HepG2 (cell line): ENCODE measurements around the gene SFPQ. TPM values are rescaled to one million over a fixed set of nuclear protein-coding genes. Genes with fewer than 3 reads are reported as not detected.

Experiments
- ARHGAP35 ChIP-seq: sonication (generic); formaldehyde crosslinking; IDR thresholded peaks from 2 replicates; pipeline ENCODE4 v1.9.0; 2022; ENCODE audit warnings: mild to moderate bottlenecking, inconsistent platforms, moderate library complexity, missing genetic modification reagents, borderline replicate concordance
- ASH2L ChIP-seq: fragments of 300-600, 200-600 bp; sonication (generic); IDR thresholded peaks from 2 replicates; pipeline ENCODE4 v1.7.0; 2017; ENCODE audit warnings: low read depth, mild to moderate bottlenecking, moderate library complexity, mixed read lengths, low read length; ENCODE audit not compliant: insufficient read length
- ETV5 ChIP-seq: IDR thresholded peaks from 2 replicates; pipeline ENCODE4 v1.6.1; 2018; ENCODE audit warnings: missing biosample characterization, missing genetic modification reagents, inconsistent platforms, borderline replicate concordance
- FOXA3 ChIP-seq: IDR thresholded peaks from 2 replicates; pipeline ENCODE4 v1.6.1; 2016; ENCODE audit warnings: missing genetic modification reagents, missing compliant biosample characterization
- FOXJ3 ChIP-seq: sonication (generic); formaldehyde crosslinking; IDR thresholded peaks from 2 replicates; pipeline ENCODE4 v1.4.0; 2020; ENCODE audit warnings: missing genetic modification reagents, mild to moderate bottlenecking, borderline replicate concordance
- FOXO4 ChIP-seq: sonication (generic); formaldehyde crosslinking; conservative IDR thresholded peaks from 2 replicates; pipeline ENCODE4 v1.8.1; 2023; ENCODE audit warnings: missing genetic modification reagents
- GLI4 ChIP-seq: sonication (generic); formaldehyde crosslinking; IDR thresholded peaks from 2 replicates; pipeline ENCODE4 v1.5.1; 2020; ENCODE audit warnings: missing genetic modification reagents, mild to moderate bottlenecking, moderate library complexity, borderline replicate concordance
- HBP1 ChIP-seq: IDR thresholded peaks from 2 replicates; pipeline ENCODE4 v1.6.1; 2016; ENCODE audit warnings: low read depth, control low read depth
- IKZF4 ChIP-seq: sonication (generic); formaldehyde crosslinking; IDR thresholded peaks from 2 replicates; pipeline ENCODE4 v1.5.1; 2020; ENCODE audit warnings: borderline replicate concordance, mild to moderate bottlenecking, low read depth, missing genetic modification reagents; ENCODE audit errors: not compliant biosample characterization
- KAT8 ChIP-seq: IDR thresholded peaks from 2 replicates; pipeline ENCODE4 v1.6.1; 2016; ENCODE audit warnings: missing genetic modification reagents, missing compliant biosample characterization
- KMT2B ChIP-seq: IDR thresholded peaks from 2 replicates; pipeline ENCODE4 v1.6.1; 2016; ENCODE audit warnings: missing genetic modification reagents, missing compliant biosample characterization
- MAFF ChIP-seq: IDR thresholded peaks from 2 replicates; pipeline ENCODE4 v1.6.1; 2011; ENCODE audit warnings: low read depth, low read length, improper control_type of control experiment
- PREB ChIP-seq: sonication (generic); formaldehyde crosslinking; IDR thresholded peaks from 2 replicates; pipeline ENCODE4 v1.4.0; 2020; ENCODE audit warnings: missing genetic modification reagents
- RBM39 ChIP-seq: fragments of 200-400 bp; formaldehyde crosslinking; IDR thresholded peaks from one replicate; pipeline ENCODE4 v1.6.1; 2018; ENCODE audit warnings: antibody characterized with exemption, mild to moderate bottlenecking, low read depth, low read length; ENCODE audit not compliant: poor library complexity, severe bottlenecking
- WIZ ChIP-seq: sonication (generic); formaldehyde crosslinking; IDR thresholded peaks from 2 replicates; pipeline ENCODE4 v1.5.1; 2020; ENCODE audit warnings: mild to moderate bottlenecking, missing genetic modification reagents
- ZMYM3 ChIP-seq: sonication (generic); formaldehyde crosslinking; IDR thresholded peaks from 2 replicates; pipeline ENCODE4 v1.5.1; 2020; ENCODE audit warnings: mild to moderate bottlenecking, missing genetic modification reagents
- ZNF574 ChIP-seq: sonication (generic); formaldehyde crosslinking; IDR thresholded peaks from 2 replicates; pipeline ENCODE4 v1.4.0; 2020; ENCODE audit warnings: missing genetic modification reagents
- ZNF770 ChIP-seq: sonication (generic); formaldehyde crosslinking; IDR thresholded peaks from 2 replicates; pipeline ENCODE4 v1.5.0; 2020; ENCODE audit warnings: mild to moderate bottlenecking, missing genetic modification reagents
- ZNF83 ChIP-seq: sonication (generic); formaldehyde crosslinking; IDR thresholded peaks from 2 replicates; pipeline ENCODE4 v1.4.0; 2020; ENCODE audit warnings: missing genetic modification reagents, mild to moderate bottlenecking, borderline replicate concordance
- polyA plus RNA-seq, 8 experiments: library from polyadenylated mRNA; depleted of rRNA in 3 of 8; stranded (reverse) in 7 of 8; unstranded in 1 of 8; fragments of >200 nt; fragmentation: Illumina TruSeq in 4 of 8; extraction: Trizol in 4 of 8; gene quantifications; 2 replicates each; pipeline versions ENCODE4 v1.2.1 to v1.2.3, GENCODE V29; 2011 to 2016; ENCODE audit warnings: low read depth in 4 of 8, missing spikeins in 1 of 8, mixed read lengths in 1 of 8; ENCODE audit not compliant: insufficient read depth in 1 of 8
- total RNA-seq, 5 experiments: library from RNA; depleted of rRNA; stranded (reverse); fragments of >200 nt; fragmentation: Illumina TruSeq; extraction: Trizol; gene quantifications; 2 replicates each; pipeline ENCODE4 v1.2.3, GENCODE V29; 2016; ENCODE audit warnings: low read depth in 1 of 5

Gene SFPQ
- total and polyA plus RNA-seq, 2 of the 13 experiments (the other 11 are each of a cell fraction or from before 2014, with no cell fraction given) = 101 to 292 TPM

GRCh38 chr1:35192056-35192852, 691 bp downstream of the SFPQ start (continued):
- no peak for TF ChIP-seq FOXO4
- peak; percentile 52; the same call in 1 of the 2 replicates for TF ChIP-seq ZNF574
- peak; percentile 96 for TF ChIP-seq RBM39
- 0 out of 2 replicates have a peak, but pooled peaks have one; percentile 75 for TF ChIP-seq ARHGAP35 (CRISPR knock-in tag)
- TF ChIP-seq ZMYM3 (CRISPR knock-in tag) = no peak
- TF ChIP-seq IKZF4 = peak; percentile 28
- TF ChIP-seq GLI4 (CRISPR knock-in tag) = 0 out of 2 replicates have a peak, but pooled peaks have one; percentile 54
- no peak for TF ChIP-seq PREB (CRISPR knock-in tag)
- peak; percentile 60 for TF ChIP-seq ASH2L
- TF ChIP-seq WIZ (CRISPR knock-in tag) = no peak
- TF ChIP-seq ZNF83 = no peak
- no peak for TF ChIP-seq HBP1 (CRISPR knock-in tag)
- no peak for TF ChIP-seq ETV5
- TF ChIP-seq FOXA3 = no peak
- TF ChIP-seq MAFF = no peak
- TF ChIP-seq KAT8 (CRISPR knock-in tag) = peak; percentile 74; the same call in 1 of the 2 replicates
- TF ChIP-seq KMT2B (CRISPR knock-in tag) = no peak
- no peak for TF ChIP-seq FOXJ3 (CRISPR knock-in tag)
- TF ChIP-seq ZNF770 = no peak
